Measurements from ENCODE around the gene SESN1. TPM values are rescaled to one million over a fixed set of nuclear protein-coding genes. Genes with fewer than 3 reads are reported as not detected.

The SESN1 gene
- polyA plus RNA-seq, 3 donors: 1.8 to 21.0 (median 3.1) TPM

GRCh38 chr6:109023356-109023925, 71.2 kb downstream of the SESN1 start:
- no peaks in the 10 kb centered on the region for H3K36me3 ChIP-seq (replicated peaks in 1 of 2; ENCODE audit: control insufficient read depth in 1 of 2, insufficient read depth in 2 of 2, low read length in 2 of 2)
- no peaks in the 10 kb centered on the region for H3K27me3 ChIP-seq (ENCODE audit: control insufficient read depth in 2 of 2, insufficient read depth in 2 of 2, low read length in 2 of 2)
- H3K4me1 ChIP-seq (ENCODE audit: control insufficient read depth in 1 of 2, insufficient read depth in 2 of 2, low read length in 2 of 2): no peaks in the 10 kb centered on the region
- no peaks in the 10 kb centered on the region for H3K79me2 ChIP-seq (ENCODE audit: insufficient read depth, low read length)
- Mint-ChIP-seq H3K4me3 (no peak overlapping the region), H3K4me1 (peaks cover 2% of the 10 kb centered on the region), H3K27ac (no peak overlapping the region), H3K27me3 (ENCODE audit: low read depth in 3 of 3) (no peaks in the 10 kb centered on the region), H3K9me3 (peaks cover 0 to 13% (median 6%) of the 10 kb centered on the region in 7 donors), H3K36me3 (peaks cover 2 to 3% of the 10 kb centered on the region in 2 donors)
- H3K9ac ChIP-seq (ENCODE audit: insufficient read depth, low read length, poor library complexity, severe bottlenecking): no peak overlapping the region
- H3K27ac ChIP-seq (ENCODE audit: low read depth in 1 of 2, low read length in 2 of 2): no peak overlapping the region
- no peak overlapping the region for H3K4me3 ChIP-seq (replicated peaks in 1 of 3; ENCODE audit: low read depth in 2 of 3, low read length in 3 of 3)
- H2AFZ ChIP-seq (ENCODE audit: insufficient read depth, low read depth, low read length, poor library complexity, severe bottlenecking): no peak overlapping the region
- intact Hi-C loops (cut with micrococcal nuclease): no loop called here
- no peak overlapping the region for H3K4me2 ChIP-seq (replicated peaks; ENCODE audit: extremely low read depth, low read length, poor library complexity, severe bottlenecking)
- peaks cover 0 to 4% of the 10 kb centered on the region in 2 donors for H3K9me3 ChIP-seq (replicated peaks in 1 of 2; ENCODE audit: control insufficient read depth in 1 of 2, insufficient read depth in 1 of 2, low read length in 2 of 2)
- TF ChIP-seq CTCF (IDR thresholded peaks at IDR 0.05): no peak
- no peak for DNase-seq
- H4K20me1 ChIP-seq (ENCODE audit: insufficient read depth, low read length): no peaks in the 10 kb centered on the region

- intact Hi-C loops (cut with micrococcal nuclease): no loop called here
- no peaks in the 10 kb centered on the region for H3K4me1 ChIP-seq (ENCODE audit: control insufficient read depth in 1 of 2, insufficient read depth in 2 of 2, low read length in 2 of 2)
- no CpG with 5 or more reads among the region's 1 CpG for WGBS (ENCODE audit: insufficient coverage)
These were observed 72.8 kb downstream of the SESN1 start for GRCh38 chr6:109021870-109022269.

More at GRCh38 chr6:109021870-109022269, 72.8 kb downstream of the SESN1 start:
- H3K9me3 ChIP-seq (replicated peaks in 1 of 2; ENCODE audit: control insufficient read depth in 1 of 2, insufficient read depth in 1 of 2, low read length in 2 of 2): peaks cover 0 to 4% of the 10 kb centered on the region in 2 donors
- no peak for TF ChIP-seq CTCF (IDR thresholded peaks at IDR 0.05)
- peaks cover 2% of the 10 kb centered on the region for H3K4me1 Mint-ChIP-seq
- H3K9me3 Mint-ChIP-seq: peaks cover 0 to 11% (median 6%) of the 10 kb centered on the region in 7 donors
- H3K36me3 Mint-ChIP-seq: peaks cover 0 to 3% of the 10 kb centered on the region in 2 donors
- H3K27me3 Mint-ChIP-seq (ENCODE audit: low read depth in 3 of 3): peaks cover 0 to 2% (median 0%) of the 10 kb centered on the region in 3 donors
- H3K4me3 ChIP-seq (replicated peaks in 1 of 3; ENCODE audit: low read depth in 2 of 3, low read length in 3 of 3): no peak overlapping the region
- H3K9ac ChIP-seq (ENCODE audit: insufficient read depth, low read length, poor library complexity, severe bottlenecking): no peak overlapping the region
- no peaks in the 10 kb centered on the region for H4K20me1 ChIP-seq (ENCODE audit: insufficient read depth, low read length)
- no peak overlapping the region for H3K4me2 ChIP-seq (replicated peaks; ENCODE audit: extremely low read depth, low read length, poor library complexity, severe bottlenecking)
- H3K4me3 Mint-ChIP-seq: no peak overlapping the region
- no peaks in the 10 kb centered on the region for H3K36me3 ChIP-seq (replicated peaks in 1 of 2; ENCODE audit: control insufficient read depth in 1 of 2, insufficient read depth in 2 of 2, low read length in 2 of 2)
- H3K79me2 ChIP-seq (ENCODE audit: insufficient read depth, low read length): no peaks in the 10 kb centered on the region
- no peak overlapping the region for H3K27ac Mint-ChIP-seq
- no peak for DNase-seq
- no peak overlapping the region for H3K27ac ChIP-seq (ENCODE audit: low read depth in 1 of 2, low read length in 2 of 2)
- H3K27me3 ChIP-seq (ENCODE audit: control insufficient read depth in 2 of 2, insufficient read depth in 2 of 2, low read length in 2 of 2): no peaks in the 10 kb centered on the region
- no peak overlapping the region for H2AFZ ChIP-seq (ENCODE audit: insufficient read depth, low read depth, low read length, poor library complexity, severe bottlenecking)
